ENCODE results near the gene CDKL2.

CDKL2 gene

DNA sequence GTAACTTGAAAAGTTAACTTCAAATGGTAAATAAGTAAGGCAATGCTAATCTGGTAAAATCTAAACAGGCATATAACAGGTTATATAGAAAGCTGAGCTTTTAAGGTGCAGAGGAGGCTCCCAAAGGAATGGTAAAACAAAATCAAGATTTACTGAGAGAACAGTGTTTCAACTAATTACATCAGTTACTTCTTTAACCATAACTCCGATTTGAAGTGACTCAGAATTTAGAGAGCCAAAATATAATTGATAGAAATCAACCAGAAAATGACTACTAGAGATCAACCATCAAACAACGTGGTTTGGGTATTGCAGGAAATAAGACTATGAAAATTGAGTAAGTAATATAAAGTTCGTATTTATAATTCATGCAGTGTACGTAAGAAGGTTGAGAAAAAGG, 36.0 kb upstream of the CDKL2 start:
- TF ChIP-seq ZBTB7A (IDR thresholded peaks at IDR 0.05; ENCODE audit: low read depth): no peak
- no peak for TF ChIP-seq CEBPB (IDR thresholded peaks at IDR 0.05)
- no peak for TF ChIP-seq CREB1 (IDR thresholded peaks at IDR 0.05; ENCODE audit: low read depth)

DNA sequence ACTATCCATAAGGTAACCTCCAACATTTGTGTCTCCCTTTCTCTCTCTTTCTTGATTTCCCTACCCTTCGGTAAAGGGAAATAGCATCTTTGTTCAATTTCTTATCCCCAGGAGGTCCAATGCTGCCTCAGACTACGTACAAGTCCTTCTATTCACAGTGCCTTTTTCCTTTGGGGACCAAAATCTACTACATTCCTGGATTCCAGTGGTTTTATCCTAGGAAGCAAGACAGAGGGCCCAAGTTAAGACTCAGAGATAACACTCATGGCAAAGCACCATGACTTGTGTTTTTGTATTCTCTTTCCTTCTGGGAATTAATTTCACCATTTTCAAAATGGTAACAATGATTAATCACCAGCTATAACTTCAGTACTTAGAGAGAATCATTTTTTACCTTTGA, 32.3 kb upstream of the CDKL2 start:
- TF ChIP-seq EGR1 (IDR thresholded peaks at IDR 0.05): no peak

DNA sequence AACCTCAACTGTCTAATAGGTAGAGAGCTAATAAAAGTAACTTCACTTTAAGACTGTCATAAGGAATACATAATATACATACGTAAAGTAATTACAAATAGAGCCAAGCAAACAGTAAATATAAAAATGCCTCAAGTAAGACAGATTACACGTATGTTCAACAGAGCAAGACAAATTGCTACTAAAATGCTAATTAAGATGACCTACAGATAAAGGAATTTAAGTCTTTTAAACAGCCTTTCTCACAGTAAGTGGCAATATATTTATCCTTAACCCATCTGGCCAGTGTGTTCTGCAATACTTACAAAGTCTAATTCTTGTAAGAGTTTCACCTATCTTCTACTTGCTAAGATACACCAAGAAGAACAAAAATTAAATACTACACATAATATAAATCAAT, 30.2 kb upstream of the CDKL2 start:
- TF ChIP-seq YY1 (IDR thresholded peaks at IDR 0.05; ENCODE audit: low read depth) (no peak), TAF1 (IDR thresholded peaks at IDR 0.05; ENCODE audit: low read depth) (no peak), FOXM1 (IDR thresholded peaks at IDR 0.05; ENCODE audit: borderline replicate concordance, low read depth) (no peak), EP300 (IDR thresholded peaks at IDR 0.05; ENCODE audit: borderline replicate concordance) (no peak), CREB1 (IDR thresholded peaks at IDR 0.05; ENCODE audit: low read depth) (no peak), CEBPB (IDR thresholded peaks at IDR 0.05) (no peak), EGR1 (IDR thresholded peaks at IDR 0.05) (no peak), NFIC (IDR thresholded peaks at IDR 0.05) (no peak)
- TF ChIP-seq, protein P1, sequence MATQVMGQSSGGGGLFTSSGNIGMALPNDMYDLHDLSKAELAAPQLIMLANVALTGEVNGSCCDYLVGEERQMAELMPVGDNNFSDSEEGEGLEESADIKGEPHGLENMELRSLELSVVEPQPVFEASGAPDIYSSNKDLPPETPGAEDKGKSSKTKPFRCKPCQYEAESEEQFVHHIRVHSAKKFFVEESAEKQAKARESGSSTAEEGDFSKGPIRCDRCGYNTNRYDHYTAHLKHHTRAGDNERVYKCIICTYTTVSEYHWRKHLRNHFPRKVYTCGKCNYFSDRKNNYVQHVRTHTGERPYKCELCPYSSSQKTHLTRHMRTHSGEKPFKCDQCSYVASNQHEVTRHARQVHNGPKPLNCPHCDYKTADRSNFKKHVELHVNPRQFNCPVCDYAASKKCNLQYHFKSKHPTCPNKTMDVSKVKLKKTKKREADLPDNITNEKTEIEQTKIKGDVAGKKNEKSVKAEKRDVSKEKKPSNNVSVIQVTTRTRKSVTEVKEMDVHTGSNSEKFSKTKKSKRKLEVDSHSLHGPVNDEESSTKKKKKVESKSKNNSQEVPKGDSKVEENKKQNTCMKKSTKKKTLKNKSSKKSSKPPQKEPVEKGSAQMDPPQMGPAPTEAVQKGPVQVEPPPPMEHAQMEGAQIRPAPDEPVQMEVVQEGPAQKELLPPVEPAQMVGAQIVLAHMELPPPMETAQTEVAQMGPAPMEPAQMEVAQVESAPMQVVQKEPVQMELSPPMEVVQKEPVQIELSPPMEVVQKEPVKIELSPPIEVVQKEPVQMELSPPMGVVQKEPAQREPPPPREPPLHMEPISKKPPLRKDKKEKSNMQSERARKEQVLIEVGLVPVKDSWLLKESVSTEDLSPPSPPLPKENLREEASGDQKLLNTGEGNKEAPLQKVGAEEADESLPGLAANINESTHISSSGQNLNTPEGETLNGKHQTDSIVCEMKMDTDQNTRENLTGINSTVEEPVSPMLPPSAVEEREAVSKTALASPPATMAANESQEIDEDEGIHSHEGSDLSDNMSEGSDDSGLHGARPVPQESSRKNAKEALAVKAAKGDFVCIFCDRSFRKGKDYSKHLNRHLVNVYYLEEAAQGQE (IDR thresholded peaks at IDR 0.05; ENCODE audit: low read depth): no peak
- TF ChIP-seq, protein P2, sequence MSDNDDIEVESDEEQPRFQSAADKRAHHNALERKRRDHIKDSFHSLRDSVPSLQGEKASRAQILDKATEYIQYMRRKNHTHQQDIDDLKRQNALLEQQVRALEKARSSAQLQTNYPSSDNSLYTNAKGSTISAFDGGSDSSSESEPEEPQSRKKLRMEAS (IDR thresholded peaks at IDR 0.05): no peak

DNA sequence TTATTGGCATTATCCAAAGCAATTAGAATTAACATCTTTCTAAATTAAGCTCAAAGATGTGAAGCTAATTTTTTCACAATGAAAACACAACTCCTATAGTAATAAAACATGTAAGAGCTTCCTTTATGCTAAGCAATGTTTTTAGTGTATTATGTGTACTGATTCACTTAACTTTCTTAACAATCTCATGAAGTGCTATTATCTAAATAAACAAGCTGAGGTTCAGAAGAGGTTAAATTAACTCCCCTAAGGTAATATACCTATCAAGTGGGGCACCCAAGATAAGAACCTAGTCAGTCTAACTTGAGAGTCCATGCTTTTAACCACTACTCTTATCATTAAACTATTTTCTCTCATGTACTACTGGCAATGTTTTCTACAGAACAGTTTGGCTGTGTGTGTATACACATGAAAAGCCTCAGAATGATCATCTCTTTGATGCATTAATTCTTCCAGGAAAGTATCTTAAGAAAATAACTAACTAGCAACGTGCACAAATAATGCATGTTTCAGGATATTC, 29.2 kb upstream of the CDKL2 start:
- TF ChIP-seq YY1 (IDR thresholded peaks at IDR 0.05; ENCODE audit: low read depth) (no peak), TCF12 (IDR thresholded peaks at IDR 0.05; ENCODE audit: low read depth) (no peak), FOXM1 (IDR thresholded peaks at IDR 0.05; ENCODE audit: borderline replicate concordance, low read depth) (no peak), ZBTB7A (IDR thresholded peaks at IDR 0.05; ENCODE audit: low read depth) (no peak), RAD21 (IDR thresholded peaks at IDR 0.05; ENCODE audit: low read depth) (no peak), TEAD4 (IDR thresholded peaks at IDR 0.05) (no peak)
- TF ChIP-seq, protein P1 (IDR thresholded peaks at IDR 0.05; ENCODE audit: low read depth): no peak
- TF ChIP-seq, protein P3, sequence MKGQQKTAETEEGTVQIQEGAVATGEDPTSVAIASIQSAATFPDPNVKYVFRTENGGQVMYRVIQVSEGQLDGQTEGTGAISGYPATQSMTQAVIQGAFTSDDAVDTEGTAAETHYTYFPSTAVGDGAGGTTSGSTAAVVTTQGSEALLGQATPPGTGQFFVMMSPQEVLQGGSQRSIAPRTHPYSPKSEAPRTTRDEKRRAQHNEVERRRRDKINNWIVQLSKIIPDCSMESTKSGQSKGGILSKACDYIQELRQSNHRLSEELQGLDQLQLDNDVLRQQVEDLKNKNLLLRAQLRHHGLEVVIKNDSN (IDR thresholded peaks at IDR 0.05): no peak

DNA sequence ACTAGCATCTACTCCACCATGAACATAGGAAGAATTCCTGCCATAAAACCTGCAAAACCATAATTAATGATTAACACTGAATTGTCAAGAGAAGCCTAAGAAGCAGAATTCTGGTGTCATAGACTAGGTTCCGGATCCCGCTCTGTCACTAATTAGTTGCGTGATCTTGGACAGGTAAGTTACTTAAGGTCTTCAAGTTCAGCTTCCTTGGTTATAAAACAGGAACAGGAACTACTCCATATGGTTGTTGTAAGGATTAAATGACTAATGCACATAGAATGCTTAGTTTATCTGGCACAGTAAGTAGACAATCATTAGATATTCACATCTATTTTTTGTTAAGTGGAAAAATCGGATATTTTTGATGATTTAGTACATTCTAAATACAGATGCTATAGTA, 28.5 kb upstream of the CDKL2 start:
- TF ChIP-seq RAD21 (IDR thresholded peaks at IDR 0.05; ENCODE audit: low read depth) (no peak), TEAD4 (IDR thresholded peaks at IDR 0.05) (no peak), TAF1 (IDR thresholded peaks at IDR 0.05; ENCODE audit: low read depth) (no peak), YY1 (IDR thresholded peaks at IDR 0.05; ENCODE audit: low read depth) (no peak)
- TF ChIP-seq, protein P1 (IDR thresholded peaks at IDR 0.05; ENCODE audit: low read depth): no peak

DNA sequence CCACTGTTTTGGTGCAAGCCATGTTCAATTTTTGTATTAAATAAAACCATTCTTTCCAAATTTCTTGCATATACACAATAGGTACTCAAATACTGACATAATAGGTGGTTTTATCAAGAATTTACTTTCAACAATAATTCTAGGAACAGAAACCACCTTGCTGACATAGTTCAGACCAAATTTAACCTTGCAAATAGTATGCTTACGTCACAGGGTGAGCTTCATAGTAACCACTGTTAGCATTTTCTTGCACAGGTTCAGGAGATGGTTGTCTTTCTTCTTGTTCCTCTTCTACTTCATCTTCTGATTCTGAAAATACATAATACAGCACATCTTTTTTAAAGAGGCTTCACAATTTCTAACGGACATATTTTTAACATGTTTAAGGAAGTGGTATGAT, 25.2 kb upstream of the CDKL2 start:
- TF ChIP-seq YY1 (IDR thresholded peaks at IDR 0.05; ENCODE audit: low read depth) (no peak), TEAD4 (IDR thresholded peaks at IDR 0.05) (no peak), EGR1 (IDR thresholded peaks at IDR 0.05) (no peak), NFIC (IDR thresholded peaks at IDR 0.05) (no peak), ZBTB7A (IDR thresholded peaks at IDR 0.05; ENCODE audit: low read depth) (no peak), FOXM1 (IDR thresholded peaks at IDR 0.05; ENCODE audit: borderline replicate concordance, low read depth) (no peak), CEBPB (IDR thresholded peaks at IDR 0.05) (no peak), RAD21 (IDR thresholded peaks at IDR 0.05; ENCODE audit: low read depth) (no peak), EP300 (IDR thresholded peaks at IDR 0.05; ENCODE audit: borderline replicate concordance) (no peak), TAF1 (IDR thresholded peaks at IDR 0.05; ENCODE audit: low read depth) (no peak), CREB1 (IDR thresholded peaks at IDR 0.05; ENCODE audit: low read depth) (no peak), TCF12 (IDR thresholded peaks at IDR 0.05; ENCODE audit: low read depth) (no peak)
- TF ChIP-seq, protein P2 (IDR thresholded peaks at IDR 0.05): no peak
- TF ChIP-seq, protein P3 (IDR thresholded peaks at IDR 0.05): no peak
- TF ChIP-seq, protein P1 (IDR thresholded peaks at IDR 0.05; ENCODE audit: low read depth): no peak
